LNCaP clone FGC (cell line): ENCODE measurements around the gene VBP1.

Experiments
- DNase-seq: peaks from one replicate; pipeline ENCODE4 v3.0.0-alpha.2; 2011; ENCODE audit warnings: low read depth
- H3K4me3 ChIP-seq: 2 replicates; pipeline ENCODE4 v1.5.1; 2011; ENCODE audit warnings: mild to moderate bottlenecking, low read depth, low read length, control low read depth
- CTCF ChIP-seq: IDR thresholded peaks from 2 replicates; pipeline ENCODE4 v1.5.1; 2012; ENCODE audit warnings: mild to moderate bottlenecking; ENCODE audit not compliant: control insufficient read depth, insufficient read depth; ENCODE audit errors: extremely low read depth

VBP1 gene

GRCh38 chrX:155216179-155216939 is at the start of gene VBP1:
Gene VBP1, plus strand, starts transcription at chrX:155216460. Its CDS starts 23 bp downstream, at chrX:155216483.
- DNase-seq, result peak; percentile 87
- TF ChIP-seq CTCF, result peak; percentile 29; the same call in 1 of the 2 replicates

GRCh38 chrX:155169881-155170280 is 46.4 kb upstream of the VBP1 start:
- DNase-seq, result no peak
- no peak for TF ChIP-seq CTCF
- no peak overlapping the region for H3K4me3 ChIP-seq

More at GRCh38 chrX:155216179-155216939, at the start of gene VBP1:
- H3K4me3 ChIP-seq, result peak within 1 kb of the TSS; percentile 74

GRCh38 chrX:155179346-155179997 is 36.8 kb upstream of the VBP1 start:
- H3K4me3 ChIP-seq, result no peak overlapping the region
- DNase-seq, result no peak
- peak; percentile 52 for TF ChIP-seq CTCF

- no peak overlapping the region for H3K4me3 ChIP-seq
- TF ChIP-seq CTCF, result no peak
- no peak for DNase-seq
These were observed 27.5 kb upstream of the VBP1 start for GRCh38 chrX:155188786-155189185.

GRCh38 chrX:155211208-155211607 is 5.1 kb upstream of the VBP1 start:
- no peak overlapping the region for H3K4me3 ChIP-seq
- DNase-seq, result no peak
- TF ChIP-seq CTCF, result no peak

- no peak for DNase-seq
- no peak for TF ChIP-seq CTCF
These were observed 2.5 kb upstream of the VBP1 start for GRCh38 chrX:155213731-155214130.

More at GRCh38 chrX:155213731-155214130, 2.5 kb upstream of the VBP1 start:
- no peak overlapping the region for H3K4me3 ChIP-seq
